H9 (cell line): ENCODE measurements around the gene BMP7. TPM values are rescaled to one million over a fixed set of nuclear protein-coding genes. Genes with fewer than 3 reads are reported as not detected.

Experiments used
- DNase-seq: peaks from one replicate; pipeline ENCODE4 v3.0.0-alpha.2; 2017
- H2AFZ ChIP-seq: one replicate; pipeline ENCODE4 v1.6.1; 2013; ENCODE audit warnings: mild to moderate bottlenecking, low read length, control low read depth, moderate library complexity
- H2AK5ac ChIP-seq: 2 replicates; pipeline ENCODE4 v1.6.1; 2013; ENCODE audit warnings: low read length, control low read depth, mixed read lengths; ENCODE audit not compliant: insufficient read length
- H2BK120ac ChIP-seq: one replicate; pipeline ENCODE4 v1.6.1; 2013; ENCODE audit warnings: low read depth, mild to moderate bottlenecking, low read length, control low read depth, inconsistent platforms; ENCODE audit not compliant: poor library complexity, severe bottlenecking
- H2BK12ac ChIP-seq: 2 replicates; pipeline ENCODE4 v1.6.1; 2013; ENCODE audit warnings: low read length, control low read depth, mixed read lengths, low read depth; ENCODE audit not compliant: insufficient read length
- H2BK15ac ChIP-seq: 2 replicates; pipeline ENCODE4 v1.6.1; 2013; ENCODE audit warnings: low read depth, low read length, control low read depth
- H2BK20ac ChIP-seq: one replicate; pipeline ENCODE4 v1.6.1; 2013; ENCODE audit warnings: low read depth, mild to moderate bottlenecking, low read length, control low read depth, inconsistent platforms; ENCODE audit not compliant: poor library complexity, severe bottlenecking
- H2BK5ac ChIP-seq: 2 replicates; pipeline ENCODE4 v1.6.1; 2013; ENCODE audit warnings: low read length, control low read depth, mixed read lengths; ENCODE audit not compliant: insufficient read length
- H3K14ac ChIP-seq: 2 replicates; pipeline ENCODE4 v1.6.1; 2013; ENCODE audit warnings: low read length, control low read depth; ENCODE audit not compliant: insufficient read depth
- H3K18ac ChIP-seq: 2 replicates; pipeline ENCODE4 v1.6.1; 2013; ENCODE audit warnings: low read depth, mild to moderate bottlenecking, mixed read lengths, low read length, control low read depth; ENCODE audit not compliant: insufficient read length
- H3K23ac ChIP-seq: 2 replicates; pipeline ENCODE4 v1.6.1; 2013; ENCODE audit warnings: low read length, control low read depth, mixed read lengths, low read depth; ENCODE audit not compliant: insufficient read length
- H3K23me2 ChIP-seq: 2 replicates; pipeline ENCODE4 v1.6.1; 2013; ENCODE audit warnings: low read depth, mild to moderate bottlenecking, mixed read lengths, low read length, control low read depth; ENCODE audit not compliant: insufficient read length, poor library complexity, severe bottlenecking
- H3K27ac ChIP-seq: 2 replicates; pipeline ENCODE4 v1.5.1; 2013; ENCODE audit warnings: low read length, control low read depth, mixed read lengths, low read depth; ENCODE audit not compliant: insufficient read length
- H3K27me3 ChIP-seq: 2 replicates; pipeline ENCODE4 v1.6.1; 2013; ENCODE audit warnings: low read length, control low read depth, inconsistent platforms; ENCODE audit not compliant: insufficient read depth
- H3K4ac ChIP-seq: 2 replicates; pipeline ENCODE4 v1.6.1; 2013; ENCODE audit warnings: low read depth, mild to moderate bottlenecking, control low read depth, inconsistent platforms, low read length, moderate library complexity
- H3K4me1 ChIP-seq: 2 replicates; pipeline ENCODE4 v1.6.1; 2013; ENCODE audit warnings: low read length, control low read depth, inconsistent platforms; ENCODE audit not compliant: insufficient read depth
- H3K4me2 ChIP-seq: 2 replicates; pipeline ENCODE4 v1.6.1; 2013; ENCODE audit warnings: low read length, control low read depth, mixed read lengths; ENCODE audit not compliant: insufficient read length, insufficient read depth
- H3K56ac ChIP-seq: 2 replicates; pipeline ENCODE4 v1.6.1; 2013; ENCODE audit warnings: low read depth, mild to moderate bottlenecking, mixed read lengths, low read length, control low read depth; ENCODE audit not compliant: insufficient read length
- H3K79me1 ChIP-seq: 2 replicates; pipeline ENCODE4 v1.6.1; 2013; ENCODE audit warnings: low read depth, mild to moderate bottlenecking, moderate library complexity, low read length, control low read depth, inconsistent platforms; ENCODE audit not compliant: insufficient read depth, poor library complexity, severe bottlenecking
- H3K79me2 ChIP-seq: 2 replicates; pipeline ENCODE4 v1.6.1; 2013; ENCODE audit warnings: low read length, control low read depth, inconsistent platforms; ENCODE audit not compliant: insufficient read depth
- H3K9ac ChIP-seq: 2 replicates; pipeline ENCODE4 v1.6.1; 2013; ENCODE audit warnings: low read length, control low read depth, mixed read lengths; ENCODE audit not compliant: insufficient read length; ENCODE audit errors: extremely low read depth
- H3K9me3 ChIP-seq: one replicate; pipeline ENCODE4 v1.6.1; 2013; ENCODE audit warnings: low read depth, low read length, inconsistent platforms; ENCODE audit not compliant: control insufficient read depth
- H3T11ph ChIP-seq: one replicate; pipeline ENCODE4 v1.6.1; 2013; ENCODE audit warnings: mild to moderate bottlenecking, low read length, control low read depth, inconsistent platforms
- H4K20me1 ChIP-seq: one replicate; pipeline ENCODE4 v1.6.1; 2013; ENCODE audit not compliant: control insufficient read depth, insufficient read length, insufficient read depth
- H4K5ac ChIP-seq: 2 replicates; pipeline ENCODE4 v1.6.1; 2013; ENCODE audit warnings: low read depth, mild to moderate bottlenecking, mixed read lengths, low read length, control low read depth; ENCODE audit not compliant: insufficient read length
- H4K8ac ChIP-seq: replicated peaks from 2 replicates; pipeline ENCODE4 v1.6.1; 2013; ENCODE audit warnings: low read length, control low read depth, mixed read lengths, low read depth; ENCODE audit not compliant: insufficient read length
- H4K91ac ChIP-seq: 2 replicates; pipeline ENCODE4 v1.6.1; 2013; ENCODE audit warnings: low read depth, mild to moderate bottlenecking, moderate library complexity, mixed read lengths, low read length, control low read depth; ENCODE audit not compliant: insufficient read length
- H3K27ac Mint-ChIP-seq, 3 experiments: 2 replicates in 2 of 3; 3 replicates in 1 of 3; pipeline ENCODE4 v1.8.0; 2020 to 2021; ENCODE audit warnings: mixed read lengths in 3 of 3, mild to moderate bottlenecking in 1 of 3, moderate library complexity in 1 of 3
- H3K27me3 Mint-ChIP-seq: 2 replicates; pipeline ENCODE4 v1.8.0; 2021; ENCODE audit warnings: low read depth, mild to moderate bottlenecking, moderate library complexity, mixed read lengths
- H3K36me3 Mint-ChIP-seq, 3 experiments: 2 replicates in 2 of 3; 3 replicates in 1 of 3; pipeline ENCODE4 v1.8.0; 2020 to 2021; ENCODE audit warnings: low read depth in 3 of 3, mixed read lengths in 3 of 3; ENCODE audit not compliant: insufficient read depth in 1 of 3
- H3K4me1 Mint-ChIP-seq, 2 experiments: 2 replicates each; pipeline ENCODE4 v1.8.0; 2020; ENCODE audit warnings: mixed read lengths in 2 of 2
- H3K4me3 Mint-ChIP-seq, 2 experiments: 2 replicates in 1 of 2; 3 replicates in 1 of 2; pipeline ENCODE4 v1.8.0; 2020 to 2021; ENCODE audit warnings: mild to moderate bottlenecking in 2 of 2, mixed read lengths in 2 of 2, moderate library complexity in 1 of 2
- H3K9me3 Mint-ChIP-seq, 2 experiments: 2 replicates in 1 of 2; 3 replicates in 1 of 2; pipeline ENCODE4 v1.8.0; 2020; ENCODE audit warnings: mild to moderate bottlenecking in 2 of 2, mixed read lengths in 2 of 2, moderate library complexity in 1 of 2
- whole genome bisulfite sequencing: extraction: QIAGEN DNeasy Blood & Tissue Kit; methylation state at CpG from one replicate; pipeline ENCODE4 v1.1.7; 2013; ENCODE audit warnings: missing lambda C conversion rate, low lambda C conversion rate, mixed read lengths; ENCODE audit not compliant: insufficient read length; ENCODE audit errors: extremely low coverage; 5-methylcytosine and 5-hydroxymethylcytosine counted together
- total RNA-seq: library from RNA; stranded (reverse); gene quantifications from 2 replicates; pipeline ENCODE4 v1.2.1, GENCODE V29; 2021
- TF ChIP-seq, protein P1 (sequence below): fragments of 200-600 bp; sonication (generic); conservative IDR thresholded peaks from 3 replicates; pipeline ENCODE4 v1.8.0; 2021; ENCODE audit warnings: antibody characterized with exemption, mild to moderate bottlenecking

The BMP7 gene
- total RNA-seq, 1 experiment from 2014 or later = 17.7 TPM

- Histone ChIP-seq H3K9ac (no peak overlapping the region), H2BK20ac (no peak overlapping the region), H4K5ac (no peak overlapping the region), H4K8ac (no peak overlapping the region), H3K14ac (no peak overlapping the region), H3K4me2 (peak overlapping the region; percentile 43), H2BK120ac (no peak overlapping the region), H2AFZ (no peak overlapping the region), H3K9me3 (no peaks in the 10 kb centered on the region), H3T11ph (no peak overlapping the region), H3K4me1 (peaks cover 5% of the 10 kb centered on the region; the same call in 1 of the 2 replicates), H4K91ac (no peak overlapping the region), H3K23ac (no peak overlapping the region), H3K4ac (no peak overlapping the region), H3K18ac (no peak overlapping the region), H3K23me2 (peaks cover 17% of the 10 kb centered on the region), H2BK12ac (no peak overlapping the region), H3K27ac (no peak overlapping the region), H2BK5ac (no peak overlapping the region), H2BK15ac (no peak overlapping the region), H3K79me2 (no peaks in the 10 kb centered on the region), H3K27me3 (peaks cover 44% of the 10 kb centered on the region), H4K20me1 (no peaks in the 10 kb centered on the region), H3K79me1 (no peaks in the 10 kb centered on the region), H3K56ac (no peak overlapping the region), H2AK5ac (no peak overlapping the region)
- DNase-seq = no peak
- no peaks in the 10 kb centered on the region; a peak in 3 of 5 replicates for H3K9me3 Mint-ChIP-seq
- WGBS = no CpG with 5 or more reads among the region's 8 CpGs
- TF ChIP-seq, protein P1, sequence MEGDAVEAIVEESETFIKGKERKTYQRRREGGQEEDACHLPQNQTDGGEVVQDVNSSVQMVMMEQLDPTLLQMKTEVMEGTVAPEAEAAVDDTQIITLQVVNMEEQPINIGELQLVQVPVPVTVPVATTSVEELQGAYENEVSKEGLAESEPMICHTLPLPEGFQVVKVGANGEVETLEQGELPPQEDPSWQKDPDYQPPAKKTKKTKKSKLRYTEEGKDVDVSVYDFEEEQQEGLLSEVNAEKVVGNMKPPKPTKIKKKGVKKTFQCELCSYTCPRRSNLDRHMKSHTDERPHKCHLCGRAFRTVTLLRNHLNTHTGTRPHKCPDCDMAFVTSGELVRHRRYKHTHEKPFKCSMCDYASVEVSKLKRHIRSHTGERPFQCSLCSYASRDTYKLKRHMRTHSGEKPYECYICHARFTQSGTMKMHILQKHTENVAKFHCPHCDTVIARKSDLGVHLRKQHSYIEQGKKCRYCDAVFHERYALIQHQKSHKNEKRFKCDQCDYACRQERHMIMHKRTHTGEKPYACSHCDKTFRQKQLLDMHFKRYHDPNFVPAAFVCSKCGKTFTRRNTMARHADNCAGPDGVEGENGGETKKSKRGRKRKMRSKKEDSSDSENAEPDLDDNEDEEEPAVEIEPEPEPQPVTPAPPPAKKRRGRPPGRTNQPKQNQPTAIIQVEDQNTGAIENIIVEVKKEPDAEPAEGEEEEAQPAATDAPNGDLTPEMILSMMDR = no peak
- peak overlapping the region in 1 of 2 experiments; percentile 41; a peak in 2 of 5 replicates for H3K4me3 Mint-ChIP-seq
- H3K4me1 Mint-ChIP-seq = peaks cover 52 to 65% of the 10 kb centered on the region in 2 experiments
- peaks cover 81% of the 10 kb centered on the region for H3K27me3 Mint-ChIP-seq
- no peak overlapping the region for H3K27ac Mint-ChIP-seq
- no peaks in the 10 kb centered on the region for H3K36me3 Mint-ChIP-seq
These were observed 2.1 kb upstream of the BMP7 start for GRCh38 chr20:57268399-57269076.
